HG03460 (cell line): ENCODE data around the gene CEMIP.

Source experiments
- ATAC-seq: cut with Tn5 transposase; IDR thresholded peaks from one replicate; pipeline ENCODE4 v1.9.1; 2021; ENCODE audit not compliant: unreplicated experiment

CEMIP gene

GRCh38 chr15:80785335-80785734 lies 6.2 kb downstream of the CEMIP start:
- ATAC-seq = no peak

GRCh38 chr15:80785811-80786354 lies 6.7 kb downstream of the CEMIP start:
- no peak for ATAC-seq

- no peak for ATAC-seq
These were observed 8.1 kb downstream of the CEMIP start for GRCh38 chr15:80787316-80787715.

- no peak for ATAC-seq
These were observed 9.4 kb downstream of the CEMIP start for GRCh38 chr15:80788536-80788935.

GRCh38 chr15:80789296-80789695 lies 10.1 kb downstream of the CEMIP start:
- ATAC-seq = no peak

- ATAC-seq = no peak
These were observed 10.6 kb downstream of the CEMIP start for GRCh38 chr15:80789796-80790195.

GRCh38 chr15:80790236-80790635 lies 11.1 kb downstream of the CEMIP start:
- no peak for ATAC-seq

- no peak for ATAC-seq
These were observed 11.8 kb downstream of the CEMIP start for GRCh38 chr15:80791004-80791403.

- no peak for ATAC-seq
These were observed 17.2 kb downstream of the CEMIP start for GRCh38 chr15:80796407-80796806.

GRCh38 chr15:80798911-80799310 lies 19.7 kb downstream of the CEMIP start:
- no peak for ATAC-seq

- no peak for ATAC-seq
These were observed 20.9 kb downstream of the CEMIP start for GRCh38 chr15:80800067-80800466.

GRCh38 chr15:80801891-80802680 lies 22.9 kb downstream of the CEMIP start:
- no peak for ATAC-seq

- no peak for ATAC-seq
These were observed 24.7 kb downstream of the CEMIP start for GRCh38 chr15:80803580-80804525.

GRCh38 chr15:80804970-80805495 lies 25.9 kb downstream of the CEMIP start:
- no peak for ATAC-seq

GRCh38 chr15:80811781-80812315 lies 32.7 kb downstream of the CEMIP start:
- no peak for ATAC-seq

GRCh38 chr15:80815106-80815505 lies 35.9 kb downstream of the CEMIP start:
- no peak for ATAC-seq

GRCh38 chr15:80816049-80816653 lies 37.0 kb downstream of the CEMIP start:
- ATAC-seq = no peak

- ATAC-seq = no peak
These were observed 37.8 kb downstream of the CEMIP start for GRCh38 chr15:80816936-80817335.

- ATAC-seq = no peak
These were observed 38.7 kb downstream of the CEMIP start for GRCh38 chr15:80817901-80818300.

- ATAC-seq = no peak
These were observed 39.8 kb downstream of the CEMIP start for GRCh38 chr15:80819001-80819400.

GRCh38 chr15:80820092-80820491 lies 40.9 kb downstream of the CEMIP start:
- ATAC-seq = no peak
